ENCODE measurements around the gene PITX1.

PITX1 gene

DNA sequence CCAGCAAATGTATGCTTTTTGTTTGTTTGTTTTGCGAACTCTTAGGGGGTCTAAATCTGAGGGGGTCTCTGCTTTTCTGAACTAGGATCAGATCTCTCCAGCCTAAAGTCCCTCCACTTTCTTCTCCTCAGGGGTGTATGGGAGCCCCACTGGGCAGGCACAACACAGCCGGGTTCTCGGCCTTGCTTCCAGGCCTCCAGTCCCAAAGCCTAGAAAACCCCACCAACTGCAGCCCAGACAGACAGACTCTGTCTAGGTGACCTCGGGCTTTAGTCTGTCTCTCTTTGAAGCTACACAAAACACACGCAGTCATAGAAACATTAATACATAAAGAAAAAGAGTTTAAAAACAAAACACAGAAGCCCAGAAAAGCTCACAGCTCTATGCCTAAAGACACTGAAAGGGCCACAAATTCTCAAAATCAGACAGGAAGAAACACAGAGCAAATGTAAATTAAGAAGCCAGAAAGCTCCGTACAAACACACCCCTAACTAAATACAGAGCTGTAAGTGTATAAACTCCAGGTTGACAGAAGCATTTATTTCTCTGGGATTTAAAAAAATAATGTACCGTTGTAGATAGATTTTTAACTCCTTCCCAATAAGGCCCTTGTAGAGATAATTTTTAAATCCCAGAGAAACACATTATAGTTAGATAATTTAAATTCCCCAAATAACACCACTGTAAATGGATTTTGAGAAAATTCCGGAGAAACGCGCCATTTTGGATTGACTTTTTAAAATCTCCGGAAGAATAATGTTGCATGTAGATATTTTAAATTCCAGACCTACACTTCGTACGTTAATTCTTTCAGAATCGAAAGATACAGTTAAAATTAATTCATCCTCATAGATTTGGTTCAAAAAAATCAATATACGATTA lies 2.0 kb downstream of the PITX1 start:
- intact Hi-C loops (cut with DNase I), result no loop called here
- peak in 1 of 10 donors; percentile 23 for DNase-seq

DNA sequence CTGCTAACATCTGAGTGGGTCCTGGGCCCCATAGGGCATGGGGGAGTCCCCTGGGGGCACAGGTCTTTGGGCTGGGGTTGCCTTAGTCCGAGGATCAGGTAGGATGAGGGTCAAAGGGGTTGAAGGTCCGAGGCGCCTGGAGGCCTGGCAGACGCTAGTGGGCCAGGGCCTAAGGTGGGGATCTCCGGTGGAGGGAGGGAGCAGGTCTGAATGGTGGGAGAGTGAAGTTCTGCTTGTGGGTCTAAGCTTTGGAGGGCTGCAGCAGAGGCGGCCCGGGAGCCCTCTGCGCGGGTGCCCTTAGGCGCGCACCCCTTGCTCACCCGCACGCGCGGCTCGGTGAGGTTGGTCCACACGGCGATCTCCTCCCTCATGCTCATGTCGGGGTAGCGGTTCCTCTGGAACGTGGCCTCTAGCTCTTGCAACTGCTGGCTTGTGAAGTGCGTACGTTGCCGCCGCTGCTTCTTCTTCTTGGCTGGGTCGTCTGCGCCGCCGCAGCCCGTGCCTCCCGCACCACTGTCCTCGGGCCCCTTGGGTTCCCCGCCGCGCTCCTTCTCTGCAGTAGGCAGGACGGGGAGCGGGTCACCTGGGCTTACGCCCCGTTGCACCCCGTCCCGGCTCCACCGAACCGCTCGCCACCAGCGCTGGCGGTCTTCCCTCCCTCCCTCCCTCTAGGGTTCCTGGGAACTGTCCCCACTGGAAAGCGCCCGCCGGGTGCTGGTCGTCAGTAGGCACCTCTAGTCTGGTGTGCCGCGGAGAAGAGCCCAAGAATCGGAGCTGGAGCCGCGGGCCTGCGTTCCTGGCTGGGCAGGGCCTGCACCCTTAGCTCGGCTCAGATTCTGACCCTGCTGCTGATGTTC lies 2.8 kb downstream of the PITX1 start:
- peak in 2 of 10 donors; percentile 43 to 80 for DNase-seq
- intact Hi-C loops (cut with DNase I), result no loop called here

DNA sequence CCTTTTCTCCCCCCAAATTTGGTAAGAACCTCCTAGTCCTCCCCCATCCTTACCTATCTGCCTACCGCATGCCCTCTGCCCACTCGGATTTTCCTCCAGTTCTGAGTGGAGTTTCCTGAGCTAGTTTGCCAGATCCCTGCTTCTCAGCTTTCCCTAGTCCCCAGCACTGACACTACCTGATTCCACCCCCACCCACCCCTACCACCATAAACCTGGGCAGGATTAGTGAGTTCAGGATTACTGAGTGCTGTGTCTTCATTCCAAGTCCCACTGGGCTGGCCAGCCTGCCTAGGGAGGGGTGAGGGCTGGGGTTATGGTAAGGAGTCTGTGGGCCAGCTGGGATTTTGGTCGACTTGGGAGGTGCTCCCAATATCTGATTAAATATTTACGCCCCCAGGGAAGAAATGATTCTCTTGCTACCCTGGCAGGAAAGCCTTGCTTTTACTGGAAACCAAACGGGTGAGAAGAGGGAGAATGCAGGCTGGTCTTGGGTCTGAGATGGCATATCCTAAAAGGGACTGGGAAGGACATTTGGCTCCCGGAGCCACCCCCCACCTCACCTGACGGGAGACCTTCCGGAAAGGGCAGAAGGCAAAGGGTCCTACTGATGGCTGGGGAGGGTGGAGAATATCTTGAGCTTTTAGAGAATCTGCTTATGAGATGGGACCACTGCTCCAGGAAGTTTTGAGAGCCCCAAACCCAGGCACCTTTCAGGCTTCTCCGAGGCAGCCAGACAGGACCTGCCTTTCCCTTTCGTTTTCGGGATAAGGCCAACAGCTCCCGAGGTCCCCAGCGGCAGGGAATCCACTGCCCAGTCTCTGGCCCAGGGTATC lies 3.7 kb downstream of the PITX1 start:
- DNase-seq, result peak in 1 of 10 donors; percentile 42
- intact Hi-C loops (cut with DNase I), result no loop called here

DNA sequence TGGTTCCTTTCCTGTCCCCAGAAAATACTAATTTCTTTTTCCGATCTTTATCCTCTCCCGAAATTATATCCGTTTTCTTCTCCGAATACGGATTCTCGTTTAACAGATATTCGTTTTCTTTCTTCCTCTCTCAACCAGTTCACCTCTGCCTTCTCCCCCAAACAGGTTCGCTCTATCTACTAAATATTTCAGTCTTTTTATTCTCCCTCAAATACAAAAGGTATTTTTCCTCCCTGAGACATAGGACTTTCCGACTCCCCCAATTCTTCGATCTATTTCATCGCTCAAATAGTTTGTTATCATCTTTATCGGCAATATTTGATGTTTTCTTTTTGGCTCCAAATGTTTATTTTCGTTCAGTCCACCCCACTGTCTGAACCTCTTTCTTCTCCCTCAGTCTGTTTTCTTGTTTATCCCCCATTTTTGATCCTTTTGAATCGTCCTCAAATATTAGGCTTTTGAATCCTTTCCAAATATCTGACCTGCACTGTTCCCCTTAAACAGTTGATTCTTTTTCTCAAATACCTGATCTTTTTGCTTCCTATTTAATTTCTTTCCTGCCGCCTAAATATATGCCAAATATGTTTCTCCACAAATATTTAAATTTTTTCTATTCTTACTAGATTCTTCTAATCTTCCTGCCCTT lies 4.4 kb downstream of the PITX1 start:
- intact Hi-C loops (cut with DNase I), result no loop called here
- DNase-seq, result no peak

DNA sequence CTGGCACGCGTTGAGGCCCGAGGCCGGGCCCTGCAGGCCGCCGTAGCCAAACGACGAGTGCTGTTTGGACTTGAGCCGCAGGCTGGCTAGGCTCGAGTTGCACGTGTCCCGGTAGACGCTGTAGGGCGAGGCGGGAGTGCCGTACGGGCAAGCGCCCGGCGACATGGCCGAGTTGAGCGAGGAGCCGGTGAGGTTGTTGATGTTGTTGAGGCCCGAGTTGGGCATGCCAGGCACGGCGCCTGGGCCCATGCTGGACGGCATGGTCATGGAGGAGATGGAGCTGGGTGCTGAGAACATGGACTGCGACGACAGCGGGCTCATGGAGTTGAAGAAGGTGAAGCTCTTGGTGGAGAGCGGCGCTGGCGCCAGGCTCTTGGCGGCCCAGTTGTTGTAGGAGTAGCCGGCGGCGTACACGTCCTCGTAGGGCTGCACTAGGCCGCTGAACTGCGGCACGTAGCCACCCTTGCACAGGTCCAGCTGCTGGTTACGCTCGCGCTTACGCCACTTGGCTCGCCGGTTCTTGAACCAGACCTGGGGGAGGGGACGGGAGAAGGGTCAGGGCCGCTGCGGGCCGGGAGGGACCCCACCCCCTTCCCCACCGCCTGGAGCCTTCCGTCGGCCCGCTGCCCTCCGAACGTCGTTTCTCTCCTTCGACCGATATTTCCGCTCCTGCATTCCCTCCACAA lies 5.1 kb downstream of the PITX1 start:
- DNase-seq, result peak in 1 of 10 donors; percentile 70
- intact Hi-C loops (cut with DNase I), result no loop called here

DNA sequence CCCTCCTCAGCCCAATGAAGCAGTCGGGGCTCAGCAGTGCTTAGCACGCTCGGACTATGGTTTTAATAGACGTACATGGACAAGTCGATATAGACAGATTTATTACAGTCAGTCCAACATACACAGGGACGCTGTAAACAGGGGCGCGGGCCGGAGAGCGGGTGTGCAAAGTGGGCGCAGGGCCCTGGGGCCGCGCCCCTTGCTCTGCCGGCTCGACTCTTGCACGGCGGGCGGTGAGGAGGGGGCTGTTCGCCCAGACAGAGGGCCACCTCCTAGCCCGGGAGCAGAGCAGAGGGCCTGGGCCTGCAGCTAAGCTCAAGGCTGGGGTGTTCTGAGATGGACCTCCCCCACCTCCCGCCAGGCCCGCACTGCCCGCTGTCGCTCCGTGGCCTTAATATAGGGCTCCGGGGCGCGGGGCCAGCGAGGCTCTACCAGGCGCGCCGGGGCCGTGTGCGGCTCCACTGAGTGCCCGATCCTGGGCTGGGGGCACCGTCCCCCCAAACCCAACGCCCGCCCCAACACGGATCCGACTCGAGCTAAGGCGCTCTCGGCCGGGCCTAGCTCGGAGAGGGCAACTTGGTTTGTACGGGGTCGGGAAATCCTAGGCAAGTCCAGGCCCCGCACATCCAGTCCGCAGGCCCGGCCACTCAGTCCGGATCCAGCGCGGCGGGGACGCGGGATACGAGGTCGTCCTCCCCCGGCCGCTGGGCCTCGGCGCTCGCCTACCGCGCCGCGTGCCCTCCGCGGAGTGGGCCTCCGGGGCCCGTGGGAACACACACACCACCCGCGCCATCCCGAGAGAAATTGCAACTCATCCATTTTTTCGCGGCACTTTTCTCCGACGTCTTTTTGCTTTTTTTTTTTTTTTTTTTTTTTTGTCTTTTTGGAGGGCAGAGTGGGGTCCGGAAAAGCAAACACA lies 6.1 kb downstream of the PITX1 start:
- peak in 3 of 10 donors; percentile 54 to 74 (median 71) for DNase-seq
- intact Hi-C loops (cut with DNase I), result no loop called here

DNA sequence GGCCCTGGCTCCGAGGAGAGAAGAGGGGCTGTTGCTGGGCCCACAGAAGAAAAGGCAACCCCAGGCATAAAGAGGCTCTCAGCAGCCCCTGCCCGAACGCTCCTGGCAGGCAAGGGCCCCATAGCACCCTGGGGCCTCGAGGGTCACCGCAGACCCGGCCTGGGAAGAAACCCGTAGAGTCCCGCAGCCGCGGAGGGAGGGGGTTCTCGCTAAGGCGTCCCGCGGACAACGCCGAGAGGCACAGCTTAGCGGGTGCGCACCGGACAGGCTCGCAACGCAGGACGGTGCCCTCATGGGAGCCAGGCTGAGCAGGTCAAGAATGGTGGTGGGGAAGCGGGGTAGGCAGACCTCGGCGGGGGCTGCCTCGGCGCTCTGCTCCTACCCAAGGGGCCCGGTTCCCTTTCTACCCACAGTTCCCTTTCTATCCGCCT lies 6.7 kb downstream of the PITX1 start:
- DNase-seq, result peak in 3 of 10 donors; percentile 51 to 57 (median 56)
- intact Hi-C loops (cut with DNase I), result no loop called here

DNA sequence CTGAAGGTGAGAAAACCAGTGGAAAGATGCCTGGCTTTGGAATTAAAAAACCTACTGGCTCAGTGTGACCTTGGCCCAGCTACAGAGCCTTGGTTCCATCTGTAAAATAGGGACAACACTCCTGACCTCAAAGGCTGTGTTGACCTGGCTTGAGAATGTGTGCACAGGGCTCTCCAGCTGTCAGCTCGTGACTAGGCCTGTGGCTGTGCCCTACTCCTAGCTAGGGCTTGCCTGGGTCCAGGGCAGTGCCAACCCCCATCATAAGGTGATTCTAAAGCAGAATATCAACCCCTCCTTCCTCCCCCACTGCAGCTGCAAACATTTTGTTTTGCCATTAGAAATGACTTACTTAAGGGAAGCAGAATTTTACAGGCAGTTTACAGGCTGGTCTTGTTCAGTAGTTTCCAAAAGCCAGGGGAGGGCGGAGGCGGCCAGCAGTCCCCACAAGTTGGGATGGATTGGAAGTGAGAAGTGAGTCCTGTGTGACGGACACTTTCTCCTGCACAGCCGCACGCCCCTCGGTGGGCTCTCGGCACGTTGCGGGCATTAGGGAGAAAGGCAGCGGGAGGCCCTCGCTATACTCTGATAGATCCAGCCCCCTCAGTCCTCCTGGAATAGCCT lies 7.3 kb downstream of the PITX1 start:
- peak in 3 of 10 donors; percentile 41 to 75 (median 45) for DNase-seq
- intact Hi-C loops (cut with DNase I), result no loop called here

DNA sequence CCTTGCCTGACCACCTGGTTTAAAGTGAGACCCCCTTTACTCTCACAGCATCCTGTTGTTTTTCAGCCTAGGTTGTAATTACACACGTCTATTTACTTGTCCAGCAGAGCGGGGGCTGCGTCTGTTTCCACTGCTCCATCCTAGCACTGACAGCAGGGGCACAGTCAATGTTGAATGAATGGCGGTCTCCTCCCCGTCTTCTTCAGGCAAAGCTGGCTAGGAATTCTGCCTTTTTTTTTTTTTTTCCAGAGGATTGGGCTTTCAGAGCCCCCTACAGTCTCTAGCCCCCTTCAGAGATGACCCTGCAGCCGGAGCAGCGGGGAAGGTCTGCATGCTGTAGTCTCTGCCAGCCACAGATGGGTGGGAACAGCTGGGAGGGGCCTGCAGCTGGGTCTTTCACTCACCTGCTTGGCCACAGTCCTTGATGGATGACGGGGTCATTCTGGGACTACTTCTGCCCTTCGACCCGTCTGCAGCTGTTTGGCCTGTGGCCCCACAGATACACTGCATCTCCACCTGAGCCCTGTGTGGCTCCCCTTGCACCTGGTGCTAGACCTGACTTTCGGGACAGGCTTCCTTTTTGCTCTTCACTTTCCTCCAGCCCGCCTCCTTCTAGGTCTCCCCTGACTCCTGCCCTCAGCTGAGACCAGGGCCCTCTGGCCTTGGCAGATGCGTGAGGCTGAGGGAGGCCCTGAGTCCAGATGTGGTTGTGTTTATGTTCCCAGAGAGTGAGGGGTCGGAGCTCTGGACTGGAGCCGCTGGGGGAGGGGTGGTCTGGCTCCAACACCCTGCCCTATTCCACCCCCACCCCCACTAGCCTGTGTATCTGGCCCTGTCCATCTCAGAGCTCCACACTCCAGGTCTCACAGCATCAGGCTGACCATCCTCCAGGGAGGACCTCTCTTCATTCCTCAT lies 8.0 kb downstream of the PITX1 start:
- intact Hi-C loops (cut with DNase I), result no loop called here
- DNase-seq, result peak in 3 of 10 donors; percentile 25 to 62 (median 57)

DNA sequence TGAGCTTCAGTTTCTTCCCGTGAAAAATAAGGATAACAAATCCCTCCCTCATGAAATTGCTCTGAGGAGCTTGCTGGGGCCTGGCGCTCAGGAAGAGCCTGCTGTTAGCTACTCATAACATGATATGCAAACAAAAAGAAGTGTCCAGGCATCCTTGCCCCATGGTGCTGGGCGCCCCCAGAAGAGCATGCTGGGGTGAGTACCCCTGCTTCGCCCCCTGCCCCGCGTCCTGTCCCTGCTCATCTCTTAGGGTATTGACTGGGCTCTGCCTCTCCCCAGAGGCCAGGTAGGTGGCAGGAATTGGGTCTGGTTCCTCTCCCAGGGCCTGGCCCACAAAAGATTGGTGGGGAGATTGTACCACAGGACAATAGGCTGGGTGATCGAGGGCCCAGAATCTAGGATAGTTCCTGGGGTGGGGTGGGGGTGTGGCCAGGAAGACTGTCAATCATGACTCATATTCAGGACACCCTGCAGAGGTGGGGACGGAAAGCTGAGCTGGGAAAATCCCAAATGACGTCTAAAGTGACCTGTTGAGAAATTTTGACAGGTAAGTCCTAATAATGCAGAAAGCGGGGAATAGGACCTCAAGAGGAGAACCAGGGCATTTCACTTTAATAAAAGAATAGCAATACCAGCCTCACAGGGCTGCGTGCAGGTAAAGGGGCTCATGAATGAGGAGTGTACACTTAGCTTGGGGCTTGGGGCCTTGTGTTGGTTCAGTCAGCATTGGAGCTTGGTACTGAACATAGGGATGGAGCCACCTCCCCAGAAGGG lies 8.9 kb downstream of the PITX1 start:
- intact Hi-C loops (cut with DNase I), result no loop called here
- DNase-seq, result peak in 3 of 10 donors; percentile 20 to 65 (median 60)

DNA sequence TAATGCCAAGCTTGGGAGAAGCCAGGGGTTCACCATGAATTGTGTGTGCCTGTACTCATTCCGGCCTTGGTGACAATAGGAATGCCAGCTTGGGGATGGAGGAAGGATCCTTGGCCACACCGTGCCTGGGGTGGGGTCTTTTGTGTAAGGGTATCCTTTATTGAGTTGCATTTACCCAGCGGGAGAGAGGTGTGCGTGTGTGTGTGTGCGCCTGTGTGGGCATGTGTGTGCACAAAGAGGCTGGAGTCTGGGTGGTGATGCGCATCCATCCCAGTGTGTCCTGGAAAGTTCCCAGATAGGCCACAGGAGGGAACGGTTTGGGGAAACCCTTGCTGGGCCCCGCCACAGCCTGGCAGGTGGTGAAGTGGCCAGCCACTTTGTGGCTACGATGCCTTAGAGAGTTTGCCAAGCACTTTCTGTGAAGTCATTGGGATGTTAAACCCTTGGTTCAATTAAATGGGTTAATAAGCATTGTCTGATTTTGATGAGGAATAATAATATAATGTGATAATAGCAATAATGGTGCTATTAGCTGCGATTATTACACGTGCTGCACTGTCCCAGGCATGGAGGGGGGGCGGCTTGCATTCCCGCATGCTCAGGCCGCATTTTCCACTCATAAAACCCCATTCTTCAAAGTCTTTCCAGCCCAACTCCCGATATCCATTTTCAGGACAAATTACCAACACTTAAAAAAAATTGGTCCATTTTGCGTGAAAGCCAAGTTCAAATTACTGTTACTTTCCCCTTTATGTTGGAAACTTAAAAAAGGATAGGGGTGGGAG lies 13.7 kb downstream of the PITX1 start:
- intact Hi-C loops (cut with DNase I), result no loop called here
- peak in 3 of 10 donors; percentile 55 to 65 (median 58) for DNase-seq

DNA sequence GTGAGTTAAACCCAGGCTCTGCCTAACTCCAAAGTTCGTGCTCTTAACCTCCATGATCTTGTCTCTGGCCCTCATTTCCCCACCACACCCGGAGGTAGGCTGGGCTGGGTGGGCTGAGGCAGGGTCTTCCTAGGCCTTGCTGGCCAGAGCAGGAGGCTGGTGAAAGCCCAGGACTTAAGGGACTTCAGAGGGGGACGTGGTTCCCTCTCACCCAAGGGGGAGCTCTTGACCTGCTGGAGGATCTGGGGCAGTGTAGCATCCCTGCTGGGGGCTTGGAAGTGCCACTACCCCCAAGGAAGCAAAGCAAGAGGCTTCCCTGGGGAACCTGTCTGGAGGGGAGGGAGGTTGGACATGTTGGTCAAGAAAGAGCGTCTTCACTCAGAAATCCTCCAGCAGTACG lies 14.7 kb downstream of the PITX1 start:
- intact Hi-C loops (cut with DNase I), result no loop called here
- DNase-seq, result peak in 2 of 10 donors; percentile 42 to 43

DNA sequence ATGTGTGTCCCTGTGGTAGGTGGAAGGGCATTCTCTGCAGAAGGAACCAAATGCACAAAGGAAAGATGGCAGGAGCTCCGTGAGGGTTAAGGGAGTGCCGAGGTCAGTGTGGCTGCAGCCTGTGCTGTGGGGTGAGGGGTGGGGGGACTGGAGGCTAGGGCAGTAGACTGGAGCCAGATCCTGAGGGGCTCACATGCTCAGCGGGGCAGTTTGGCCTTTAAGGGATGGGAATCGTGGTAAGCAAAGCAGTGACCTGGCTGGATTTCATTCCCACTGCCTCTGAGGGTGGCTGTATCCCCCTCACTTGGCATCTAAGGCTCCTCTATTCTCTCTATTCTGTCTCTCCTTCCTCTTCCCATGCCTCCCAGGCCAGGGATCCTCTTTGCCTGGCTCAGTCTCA lies 15.6 kb downstream of the PITX1 start:
- DNase-seq, result peak in 1 of 10 donors; percentile 4
- intact Hi-C loops (cut with DNase I), result no loop called here

DNA sequence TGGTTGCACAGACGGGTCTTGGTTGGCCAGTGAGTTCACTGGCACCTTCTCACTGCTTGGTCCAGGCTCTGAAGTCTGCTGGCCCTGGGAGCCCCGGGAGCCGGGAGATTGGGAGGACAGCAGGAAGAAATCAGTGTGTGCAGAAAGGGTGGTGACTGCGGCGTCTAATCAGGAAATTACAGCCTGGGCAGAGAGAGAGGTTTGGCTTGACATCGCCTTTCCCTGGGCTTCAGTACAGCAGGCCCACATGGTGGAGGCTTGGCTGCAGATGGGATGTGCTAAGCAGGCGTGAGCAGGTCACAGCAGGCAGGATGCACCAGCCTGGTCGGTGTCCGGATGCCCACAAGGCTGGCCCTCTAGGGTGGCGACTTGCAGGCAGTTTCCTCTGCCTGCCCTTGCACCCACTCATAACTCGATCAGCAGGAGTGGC lies 17.2 kb downstream of the PITX1 start:
- intact Hi-C loops (cut with DNase I), result no loop called here
- peak in 4 of 10 donors; percentile 12 to 80 (median 64) for DNase-seq

DNA sequence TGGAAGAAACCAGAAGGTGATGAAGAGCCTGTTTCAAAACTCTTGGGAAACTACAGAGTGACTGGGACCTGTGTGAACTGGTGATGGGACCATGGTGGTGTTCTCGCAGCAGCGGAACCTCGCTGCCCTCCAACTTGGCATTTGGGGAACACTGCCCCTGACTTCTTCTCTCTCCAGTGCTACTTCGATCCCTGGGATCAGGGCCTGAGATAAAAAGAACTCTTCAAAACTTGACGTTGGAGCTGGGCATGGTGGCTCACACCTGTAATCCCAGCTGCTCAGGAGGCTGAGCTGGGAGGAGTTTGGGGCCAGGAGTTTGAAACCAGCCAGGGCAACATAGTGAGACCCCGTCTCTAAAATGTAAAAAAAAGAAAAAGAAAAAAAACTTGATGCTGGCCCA lies 18.1 kb downstream of the PITX1 start:
- intact Hi-C loops (cut with DNase I), result no loop called here
- peak in 2 of 10 donors; percentile 3 to 29 for DNase-seq
